SK-N-MC (cell line): ENCODE measurements around the gene GANC.

Experiments
- DNase-seq: peaks from one replicate; pipeline ENCODE4 v3.0.0-alpha.2; 2011; ENCODE audit warnings: low read depth, low spot score
- H3K27ac ChIP-seq: fragments of 200-600 bp; sonication (generic); 2 replicates; pipeline ENCODE4 v1.5.1; 2016; ENCODE audit warnings: mixed run types
- H3K36me3 ChIP-seq: fragments of 200-600 bp; sonication (generic); 2 replicates; pipeline ENCODE4 v1.6.1; 2017; ENCODE audit warnings: antibody characterized with exemption, low read length, mixed read lengths; ENCODE audit not compliant: insufficient read depth
- H3K4me3 ChIP-seq: fragments of 200-600 bp; sonication (generic); 2 replicates; pipeline ENCODE4 v1.5.1; 2016
- H3K9ac ChIP-seq: fragments of 200-600 bp; sonication (generic); 2 replicates; pipeline ENCODE4 v1.8.0; 2017; ENCODE audit warnings: mixed run types, mixed read lengths; ENCODE audit not compliant: insufficient read length
- H3K9me3 ChIP-seq: fragments of 200-600 bp; sonication (generic); 2 replicates; pipeline ENCODE4 v1.6.1; 2017; ENCODE audit warnings: low read depth, mild to moderate bottlenecking, antibody characterized with exemption, low read length, moderate library complexity, mixed read lengths
- EZH2 ChIP-seq: fragments of 200-600 bp; sonication (generic); IDR thresholded peaks from one replicate; pipeline ENCODE4 v1.6.1; 2017; ENCODE audit warnings: antibody characterized with exemption
- FOXP2 ChIP-seq: optimal IDR thresholded peaks from 2 replicates; pipeline ENCODE3; 2011; ENCODE audit warnings: mild to moderate bottlenecking, moderate library complexity; ENCODE audit not compliant: insufficient read depth; ENCODE audit errors: extremely low read length, control extremely low read depth
- POLR2AphosphoS5 ChIP-seq: IDR thresholded peaks from 2 replicates; pipeline ENCODE4 v1.6.1; 2012; ENCODE audit warnings: mild to moderate bottlenecking, low read depth, low read length, borderline replicate concordance

Gene GANC

GRCh38 chr15:42378011-42378410 is 105.0 kb downstream of the GANC start:
- TF ChIP-seq POLR2AphosphoS5 (no peak), EZH2 (no peak), FOXP2 (no peak)
- no peaks in the 10 kb centered on the region for H3K36me3 ChIP-seq
- DNase-seq = no peak
- H3K9me3 ChIP-seq = no peaks in the 10 kb centered on the region
- H3K27ac ChIP-seq = no peak overlapping the region
- no peak overlapping the region for H3K9ac ChIP-seq
- no peak overlapping the region for H3K4me3 ChIP-seq

- no peaks in the 10 kb centered on the region for H3K9me3 ChIP-seq
- no peak overlapping the region for H3K9ac ChIP-seq
- H3K36me3 ChIP-seq = no peaks in the 10 kb centered on the region
- H3K27ac ChIP-seq = no peak overlapping the region
- DNase-seq = peak; percentile 24
- TF ChIP-seq POLR2AphosphoS5 = no peak
- TF ChIP-seq FOXP2 = no peak
- no peak for TF ChIP-seq EZH2
- no peak overlapping the region for H3K4me3 ChIP-seq
Measured at GRCh38 chr15:42384597-42384996, 111.6 kb downstream of the GANC start.

GRCh38 chr15:42385206-42385979 is 112.4 kb downstream of the GANC start:
- DNase-seq = no peak
- H3K36me3 ChIP-seq = no peaks in the 10 kb centered on the region
- H3K27ac ChIP-seq = no peak overlapping the region
- no peak for TF ChIP-seq EZH2
- no peak for TF ChIP-seq FOXP2
- no peak for TF ChIP-seq POLR2AphosphoS5
- H3K9me3 ChIP-seq = no peaks in the 10 kb centered on the region
- H3K4me3 ChIP-seq = no peak overlapping the region
- no peak overlapping the region for H3K9ac ChIP-seq

- H3K36me3 ChIP-seq = no peaks in the 10 kb centered on the region
- H3K9ac ChIP-seq = no peak overlapping the region
- DNase-seq = no peak
- H3K9me3 ChIP-seq = no peaks in the 10 kb centered on the region
- TF ChIP-seq FOXP2 (no peak), EZH2 (no peak), POLR2AphosphoS5 (no peak)
- H3K27ac ChIP-seq = no peak overlapping the region
- H3K4me3 ChIP-seq = no peak overlapping the region
Measured at GRCh38 chr15:42385980-42386700, 113.1 kb downstream of the GANC start.

- H3K9ac ChIP-seq = no peak overlapping the region
- no peaks in the 10 kb centered on the region for H3K36me3 ChIP-seq
- no peak for DNase-seq
- no peak for TF ChIP-seq FOXP2
- no peak for TF ChIP-seq EZH2
- no peak for TF ChIP-seq POLR2AphosphoS5
- H3K27ac ChIP-seq = no peak overlapping the region
- no peak overlapping the region for H3K4me3 ChIP-seq
- H3K9me3 ChIP-seq = no peaks in the 10 kb centered on the region
Measured at GRCh38 chr15:42387603-42388002, 114.6 kb downstream of the GANC start.

- DNase-seq = no peak
Measured at GRCh38 chr15:42392309-42393024, 119.5 kb downstream of the GANC start.

GRCh38 chr15:42394106-42394505 is 121.1 kb downstream of the GANC start:
- H3K4me3 ChIP-seq = no peak overlapping the region
- no peak for DNase-seq
- TF ChIP-seq EZH2 (no peak), FOXP2 (no peak), POLR2AphosphoS5 (no peak)

More at GRCh38 chr15:42392309-42393024, 119.5 kb downstream of the GANC start:
- TF ChIP-seq POLR2AphosphoS5 = no peak
- no peak for TF ChIP-seq FOXP2
- no peak for TF ChIP-seq EZH2
- Histone ChIP-seq H3K9ac (no peak overlapping the region), H3K36me3 (no peaks in the 10 kb centered on the region), H3K4me3 (no peak overlapping the region), H3K27ac (no peak overlapping the region), H3K9me3 (no peaks in the 10 kb centered on the region)

GRCh38 chr15:42395838-42396237 is 122.8 kb downstream of the GANC start:
- TF ChIP-seq FOXP2 = no peak
- Histone ChIP-seq H3K4me3 (no peak overlapping the region), H3K36me3 (no peaks in the 10 kb centered on the region), H3K9ac (no peak overlapping the region), H3K9me3 (no peaks in the 10 kb centered on the region), H3K27ac (no peak overlapping the region)
- no peak for DNase-seq

More at GRCh38 chr15:42394106-42394505, 121.1 kb downstream of the GANC start:
- H3K36me3 ChIP-seq = no peaks in the 10 kb centered on the region
- H3K9ac ChIP-seq = no peak overlapping the region
- no peak overlapping the region for H3K27ac ChIP-seq
- no peaks in the 10 kb centered on the region for H3K9me3 ChIP-seq
